Mucosa of rectum (tissue), 2 donors: ENCODE results near the gene LAIR2.

ENCODE experiments used
- H3K27ac ChIP-seq, 2 donors: one replicate each; pipeline ENCODE4 v1.7.0; 2013; ENCODE audit warnings: inconsistent platforms in 2 of 2, low read depth in 2 of 2, low read length in 2 of 2
- H3K27me3 ChIP-seq, 2 donors: one replicate each; pipeline ENCODE4 v1.7.0; 2013; ENCODE audit warnings: low read length in 2 of 2; ENCODE audit not compliant: control insufficient read depth in 2 of 2, insufficient read depth in 2 of 2
- H3K36me3 ChIP-seq, 2 donors: one replicate each; pipeline ENCODE4 v1.7.0; 2013; ENCODE audit warnings: low read length in 2 of 2; ENCODE audit not compliant: control insufficient read depth in 2 of 2, insufficient read depth in 2 of 2
- H3K4me1 ChIP-seq, 2 donors: one replicate each; pipeline ENCODE4 v1.7.0; 2013; ENCODE audit warnings: low read length in 2 of 2, mild to moderate bottlenecking in 1 of 2; ENCODE audit not compliant: control insufficient read depth in 2 of 2, insufficient read depth in 2 of 2
- H3K4me3 ChIP-seq, 2 donors: one replicate each; pipeline ENCODE4 v1.7.0; 2013; ENCODE audit warnings: low read length in 2 of 2
- H3K9ac ChIP-seq, 2 donors: one replicate each; pipeline ENCODE4 v1.7.0; 2013; ENCODE audit warnings: low read length in 2 of 2, low read depth in 1 of 2, mild to moderate bottlenecking in 1 of 2
- H3K9me3 ChIP-seq, 2 donors: one replicate each; pipeline ENCODE4 v1.7.0; 2013; ENCODE audit warnings: low read length in 2 of 2; ENCODE audit not compliant: control insufficient read depth in 2 of 2
- donor health status: healthy.
- donor health status: Normal muscosa, but diverticular disease.

LAIR2 gene

GRCh38 chr19:54530866-54531265, 28.2 kb downstream of the LAIR2 start:
- H3K9ac ChIP-seq = no peak overlapping the region
- no peaks in the 10 kb centered on the region for H3K36me3 ChIP-seq
- H3K4me1 ChIP-seq = no peaks in the 10 kb centered on the region
- peaks cover 0 to 3% of the 10 kb centered on the region in 2 donors for H3K27me3 ChIP-seq
- no peak overlapping the region for H3K4me3 ChIP-seq
- H3K9me3 ChIP-seq = no peaks in the 10 kb centered on the region
- H3K27ac ChIP-seq = no peak overlapping the region

- H3K27ac ChIP-seq = no peak overlapping the region
- peaks cover 0 to 3% of the 10 kb centered on the region in 2 donors for H3K27me3 ChIP-seq
- no peaks in the 10 kb centered on the region for H3K36me3 ChIP-seq
- no peak overlapping the region for H3K4me3 ChIP-seq
- H3K9me3 ChIP-seq = no peaks in the 10 kb centered on the region
- H3K4me1 ChIP-seq = no peaks in the 10 kb centered on the region
- H3K9ac ChIP-seq = no peak overlapping the region
Measured at GRCh38 chr19:54532528-54532927, 29.9 kb downstream of the LAIR2 start.

DNA sequence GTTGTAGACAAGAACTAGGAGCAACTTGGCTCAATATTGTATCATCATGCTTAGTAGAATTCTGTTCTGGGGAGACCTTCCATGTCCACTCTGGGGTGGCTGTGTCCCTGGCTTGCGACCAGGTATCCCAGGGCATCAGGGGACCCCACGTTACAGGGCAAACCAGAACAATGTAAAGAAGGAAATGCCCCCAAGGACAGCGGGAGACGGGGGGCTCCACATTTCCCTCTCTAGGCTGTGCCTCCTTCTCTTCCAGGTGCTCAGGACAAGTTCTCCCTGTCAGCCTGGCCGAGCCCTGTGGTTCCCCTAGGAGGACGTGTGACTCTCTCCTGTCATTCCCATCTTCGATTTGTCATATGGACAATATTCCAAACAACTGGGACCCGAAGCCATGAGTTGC, 30.8 kb downstream of the LAIR2 start:
- Histone ChIP-seq H3K36me3 (no peaks in the 10 kb centered on the region), H3K27me3 (peaks cover 0 to 3% of the 10 kb centered on the region in 2 donors)

DNA sequence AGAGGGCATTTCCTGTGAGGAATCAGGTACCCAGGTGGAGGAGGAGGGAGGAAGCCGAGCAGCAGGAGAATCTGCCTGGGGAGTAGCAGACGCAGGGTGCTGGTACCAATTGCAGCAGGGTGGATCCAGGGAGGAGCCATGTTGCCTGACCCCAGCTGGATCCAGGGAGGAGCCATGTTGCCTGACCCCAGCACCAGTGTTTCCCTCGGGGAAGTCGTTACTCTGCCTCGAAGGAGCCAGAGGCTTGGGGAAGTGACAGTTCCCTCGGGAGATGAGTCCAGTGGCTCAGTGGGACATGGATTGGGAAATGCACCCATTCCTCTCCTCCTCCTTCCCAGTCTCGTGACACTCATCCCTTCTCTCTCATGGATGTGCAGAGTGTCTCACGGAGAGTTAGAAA, 31.5 kb downstream of the LAIR2 start:
- no peak overlapping the region for H3K4me3 ChIP-seq
- H3K9ac ChIP-seq = no peak overlapping the region
- no peaks in the 10 kb centered on the region for H3K4me1 ChIP-seq
- no peaks in the 10 kb centered on the region for H3K36me3 ChIP-seq
- no peaks in the 10 kb centered on the region for H3K9me3 ChIP-seq
- peaks cover 0 to 3% of the 10 kb centered on the region in 2 donors for H3K27me3 ChIP-seq
- H3K27ac ChIP-seq = no peak overlapping the region

More for the DNA sequence above, 30.8 kb downstream of the LAIR2 start:
- Histone ChIP-seq H3K9ac (no peak overlapping the region), H3K4me1 (no peaks in the 10 kb centered on the region), H3K4me3 (no peak overlapping the region), H3K27ac (no peak overlapping the region), H3K9me3 (no peaks in the 10 kb centered on the region)

GRCh38 chr19:54535601-54536000, 33.0 kb downstream of the LAIR2 start:
- Histone ChIP-seq H3K27ac (no peak overlapping the region), H3K27me3 (peaks cover 0 to 3% of the 10 kb centered on the region in 2 donors), H3K4me1 (no peaks in the 10 kb centered on the region), H3K4me3 (no peak overlapping the region), H3K9ac (no peak overlapping the region), H3K9me3 (no peaks in the 10 kb centered on the region), H3K36me3 (no peaks in the 10 kb centered on the region)

GRCh38 chr19:54536956-54537355, 34.3 kb downstream of the LAIR2 start:
- no peaks in the 10 kb centered on the region for H3K4me1 ChIP-seq

DNA sequence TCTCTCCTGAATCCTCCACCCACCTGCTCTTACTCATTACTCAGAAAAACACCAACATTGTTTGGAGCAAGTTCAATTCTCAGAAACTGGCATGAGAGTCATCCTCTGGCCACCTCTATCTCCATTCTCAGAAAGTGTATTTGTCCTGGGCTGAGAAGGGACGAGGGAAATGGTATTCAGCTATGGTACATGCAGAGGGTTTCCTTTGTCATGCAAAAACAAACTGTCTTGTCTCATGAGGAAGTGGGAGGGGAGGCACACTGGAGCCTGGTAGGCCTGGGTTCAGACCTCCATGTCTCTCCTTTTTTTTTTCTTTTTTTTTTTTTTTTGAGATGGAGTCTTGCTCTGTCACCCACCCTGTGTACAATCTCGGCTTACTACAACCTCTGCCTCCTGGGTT, 39.1 kb downstream of the LAIR2 start:
- H3K36me3 ChIP-seq = no peaks in the 10 kb centered on the region
- H3K9ac ChIP-seq = no peak overlapping the region
- no peaks in the 10 kb centered on the region for H3K27me3 ChIP-seq
- no peaks in the 10 kb centered on the region for H3K9me3 ChIP-seq
- no peaks in the 10 kb centered on the region for H3K4me1 ChIP-seq
- no peak overlapping the region for H3K4me3 ChIP-seq
- H3K27ac ChIP-seq = no peak overlapping the region

More at GRCh38 chr19:54536956-54537355, 34.3 kb downstream of the LAIR2 start:
- H3K36me3 ChIP-seq = no peaks in the 10 kb centered on the region
- no peaks in the 10 kb centered on the region for H3K9me3 ChIP-seq
- H3K4me3 ChIP-seq = no peak overlapping the region
- no peak overlapping the region for H3K9ac ChIP-seq
- no peak overlapping the region for H3K27ac ChIP-seq
- no peaks in the 10 kb centered on the region for H3K27me3 ChIP-seq

DNA sequence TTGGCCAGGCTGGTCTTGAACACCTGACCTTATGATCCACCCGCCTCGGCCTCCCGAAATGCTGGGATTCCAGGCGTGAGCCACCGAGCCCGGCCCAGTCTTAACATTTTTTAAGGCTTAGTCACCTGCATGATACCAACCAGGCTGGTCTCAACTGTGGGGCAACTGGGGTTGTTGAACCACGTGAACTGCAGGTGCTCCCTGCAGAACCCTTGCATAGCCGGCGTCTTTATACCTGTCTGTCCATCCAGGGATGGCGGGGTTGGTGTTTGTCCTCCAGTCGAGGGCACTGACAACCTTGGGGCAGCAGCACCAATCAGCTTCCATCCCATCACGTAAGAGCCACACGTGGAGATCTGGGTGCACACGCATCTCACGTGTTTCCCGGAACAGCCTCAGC, 46.2 kb downstream of the LAIR2 start:
- no peaks in the 10 kb centered on the region for H3K36me3 ChIP-seq
- no peaks in the 10 kb centered on the region for H3K27me3 ChIP-seq
- no peaks in the 10 kb centered on the region for H3K9me3 ChIP-seq
- no peak overlapping the region for H3K27ac ChIP-seq
- H3K4me3 ChIP-seq = no peak overlapping the region
- no peaks in the 10 kb centered on the region for H3K4me1 ChIP-seq
- no peak overlapping the region for H3K9ac ChIP-seq

- no peak overlapping the region for H3K27ac ChIP-seq
- no peak overlapping the region for H3K9ac ChIP-seq
- H3K4me3 ChIP-seq = no peak overlapping the region
- H3K36me3 ChIP-seq = no peaks in the 10 kb centered on the region
- H3K4me1 ChIP-seq = no peaks in the 10 kb centered on the region
- no peaks in the 10 kb centered on the region for H3K9me3 ChIP-seq
- H3K27me3 ChIP-seq = no peaks in the 10 kb centered on the region
Measured at GRCh38 chr19:54549224-54549623, 46.6 kb downstream of the LAIR2 start.

- Histone ChIP-seq H3K27ac (no peak overlapping the region), H3K27me3 (no peaks in the 10 kb centered on the region), H3K9ac (no peak overlapping the region), H3K36me3 (no peaks in the 10 kb centered on the region), H3K4me1 (no peaks in the 10 kb centered on the region), H3K4me3 (no peak overlapping the region), H3K9me3 (no peaks in the 10 kb centered on the region)
Measured at GRCh38 chr19:54551293-54551692, 48.7 kb downstream of the LAIR2 start.
